GM21786 (cell line): ENCODE data around the gene RNF138.
A peak's percentile ranks its signal among the peaks of the same experiment; 100 is the strongest.
"Not testable (repeated sequence)": the region's sequence is repeated elsewhere in the genome, so short reads cannot be mapped to it uniquely, and the experiment has no call there.

Experiments used
- ATAC-seq: cut with Tn5 transposase; IDR thresholded peaks from one replicate; pipeline ENCODE4 v1.9.1; 2021; ENCODE audit not compliant: unreplicated experiment

The RNF138 gene

GRCh38 chr18:32095192-32095899, 3.7 kb downstream of the RNF138 start:
- ATAC-seq: no peak

GRCh38 chr18:32095900-32096229, 4.2 kb downstream of the RNF138 start:
- ATAC-seq: no peak

GRCh38 chr18:32096946-32097345, 5.3 kb downstream of the RNF138 start:
- no peak for ATAC-seq

- ATAC-seq: no peak
Observed at GRCh38 chr18:32104516-32104915, 12.8 kb downstream of the RNF138 start.

GRCh38 chr18:32110005-32110404, 18.3 kb downstream of the RNF138 start:
- no peak for ATAC-seq

- ATAC-seq: no peak
Observed at GRCh38 chr18:32111706-32112105, 20.0 kb downstream of the RNF138 start.

- no peak for ATAC-seq
Observed at GRCh38 chr18:32112826-32113225, 21.2 kb downstream of the RNF138 start.

- ATAC-seq: no peak
Observed at GRCh38 chr18:32114293-32114942, 22.7 kb downstream of the RNF138 start.

- no peak for ATAC-seq
Observed at GRCh38 chr18:32122039-32122438, 30.4 kb downstream of the RNF138 start.

GRCh38 chr18:32126538-32126937, 34.9 kb downstream of the RNF138 start:
- no peak for ATAC-seq

GRCh38 chr18:32135625-32136024, 44.0 kb downstream of the RNF138 start:
- no peak for ATAC-seq

- ATAC-seq: no peak
Observed at GRCh38 chr18:32138332-32138982, 46.8 kb downstream of the RNF138 start.

GRCh38 chr18:32139835-32140283, 48.2 kb downstream of the RNF138 start:
- no peak for ATAC-seq

GRCh38 chr18:32148185-32148870, 56.7 kb downstream of the RNF138 start:
- ATAC-seq: no peak

GRCh38 chr18:32152705-32153448, 61.2 kb downstream of the RNF138 start:
- ATAC-seq: peak; percentile 82

- ATAC-seq: no peak
Observed at GRCh38 chr18:32156855-32157254, 65.2 kb downstream of the RNF138 start.

GRCh38 chr18:32157580-32157979, 65.9 kb downstream of the RNF138 start:
- no peak for ATAC-seq

- ATAC-seq: peak; percentile 88
Observed at GRCh38 chr18:32158108-32158624, 66.5 kb downstream of the RNF138 start.

- not testable (repeated sequence) for ATAC-seq
Observed at GRCh38 chr18:32158631-32159030, 67.0 kb downstream of the RNF138 start.

GRCh38 chr18:32160547-32160946, 68.9 kb downstream of the RNF138 start:
- ATAC-seq: no peak
